GM19463 (cell line): ENCODE data around the gene GLB1L3.
A peak's percentile ranks its signal among the peaks of the same experiment; 100 is the strongest.

Experiments used
- ATAC-seq: cut with Tn5 transposase; IDR thresholded peaks from one replicate; pipeline ENCODE4 v1.9.1; 2021; ENCODE audit warnings: mild to moderate bottlenecking, moderate library complexity; ENCODE audit not compliant: unreplicated experiment

The GLB1L3 gene, protein sequence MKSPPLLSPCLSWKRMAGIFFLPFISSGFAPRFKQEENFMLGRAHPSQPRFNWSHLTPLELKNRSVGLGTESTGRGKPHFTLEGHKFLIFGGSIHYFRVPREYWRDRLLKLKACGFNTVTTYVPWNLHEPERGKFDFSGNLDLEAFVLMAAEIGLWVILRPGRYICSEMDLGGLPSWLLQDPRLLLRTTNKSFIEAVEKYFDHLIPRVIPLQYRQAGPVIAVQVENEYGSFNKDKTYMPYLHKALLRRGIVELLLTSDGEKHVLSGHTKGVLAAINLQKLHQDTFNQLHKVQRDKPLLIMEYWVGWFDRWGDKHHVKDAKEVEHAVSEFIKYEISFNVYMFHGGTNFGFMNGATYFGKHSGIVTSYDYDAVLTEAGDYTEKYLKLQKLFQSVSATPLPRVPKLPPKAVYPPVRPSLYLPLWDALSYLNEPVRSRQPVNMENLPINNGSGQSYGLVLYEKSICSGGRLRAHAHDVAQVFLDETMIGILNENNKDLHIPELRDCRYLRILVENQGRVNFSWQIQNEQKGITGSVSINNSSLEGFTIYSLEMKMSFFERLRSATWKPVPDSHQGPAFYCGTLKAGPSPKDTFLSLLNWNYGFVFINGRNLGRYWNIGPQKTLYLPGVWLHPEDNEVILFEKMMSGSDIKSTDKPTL

DNA sequence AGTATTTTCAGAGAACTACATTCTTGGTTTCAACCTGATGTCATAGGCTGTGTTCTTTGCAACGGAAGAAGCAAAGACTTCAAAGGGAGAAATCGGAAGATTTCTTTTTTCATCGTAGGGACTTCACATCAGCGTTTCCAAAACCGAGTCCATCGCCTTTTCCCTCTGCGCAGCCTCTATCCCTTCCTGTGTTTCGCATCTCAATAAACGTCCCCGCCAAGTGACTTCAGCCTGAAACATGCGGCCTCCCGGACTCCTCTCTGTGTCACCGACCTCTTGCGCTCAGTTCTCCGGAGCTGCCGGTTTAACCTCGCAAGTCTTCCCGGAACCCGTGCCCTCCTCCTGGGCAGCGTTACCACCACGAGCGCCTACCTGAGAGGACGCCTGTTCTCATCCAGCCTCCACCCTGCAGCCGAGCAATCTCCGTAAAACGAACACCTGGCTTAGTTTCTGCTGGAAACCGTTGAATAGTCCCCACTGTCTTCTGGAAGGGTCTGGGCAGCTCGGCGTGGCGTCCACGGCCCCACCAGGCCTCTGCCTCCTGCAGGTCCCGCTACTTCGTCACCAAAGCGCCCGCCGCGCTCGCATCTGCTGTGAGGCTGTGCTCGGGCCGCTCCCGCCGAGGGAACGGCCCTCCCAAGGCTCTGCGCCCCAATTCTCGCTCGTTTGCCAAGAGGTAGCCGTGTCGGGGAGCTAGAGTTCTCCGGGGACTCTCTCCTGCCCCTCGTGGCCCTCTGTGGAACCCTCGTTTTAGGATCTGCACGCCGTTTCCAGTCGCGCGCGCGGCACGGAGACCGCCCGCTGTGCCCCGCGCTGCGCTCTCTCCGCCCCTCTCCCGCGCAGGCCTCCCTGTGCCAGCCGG, at the start of gene GLB1L3:
Gene GLB1L3, plus strand, starts transcription at position 846 of the 862 bp plus-strand sequence. CDS start 362 bp downstream, outside the sequence.
- peak; percentile 72 for ATAC-seq

DNA sequence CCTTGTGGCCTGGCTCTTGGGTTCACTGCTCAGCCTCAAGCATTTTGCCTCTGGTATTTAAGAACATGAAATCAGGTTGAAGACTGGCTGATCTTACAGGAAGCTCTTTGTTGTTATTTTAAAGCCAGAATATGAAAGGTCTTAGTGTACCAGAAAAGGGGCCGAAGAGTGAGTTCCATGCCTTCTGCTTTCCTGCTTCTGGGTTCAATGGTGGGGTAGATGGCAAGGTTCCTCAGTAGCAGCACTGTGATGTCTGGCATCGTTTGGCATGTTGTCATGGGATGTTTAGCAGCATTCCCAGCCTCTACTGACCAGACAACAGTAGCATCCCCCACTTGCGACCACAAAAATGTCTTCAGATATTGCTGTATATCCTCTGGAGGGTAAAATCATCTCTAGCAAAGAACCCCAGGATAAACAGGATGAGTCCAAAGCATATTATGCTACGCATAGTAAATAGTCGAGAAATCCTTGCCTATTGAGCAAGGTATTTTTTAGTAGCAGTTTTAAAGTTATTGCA, 49.3 kb upstream of the GLB1L3 start:
- no peak for ATAC-seq

DNA sequence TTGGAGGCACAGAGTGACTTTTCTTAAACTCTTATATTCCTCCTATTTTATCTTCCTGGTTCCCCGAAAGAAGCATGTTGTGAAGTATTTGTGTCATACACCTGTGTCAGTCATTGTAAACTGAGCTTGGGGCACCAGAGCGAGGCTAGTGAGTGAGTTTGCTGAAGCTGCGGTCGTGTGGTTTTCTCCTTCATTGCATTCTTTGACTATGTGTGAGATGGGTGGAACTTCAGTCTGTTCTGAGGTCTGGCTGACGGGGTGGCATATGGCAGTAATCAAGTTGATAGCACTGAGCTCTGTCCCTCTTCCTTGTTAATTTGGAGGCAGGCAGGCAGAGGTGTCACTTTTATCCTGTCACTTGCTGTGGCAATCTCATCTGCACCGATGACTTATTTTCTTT, 47.6 kb upstream of the GLB1L3 start:
- peak; percentile 48 for ATAC-seq

DNA sequence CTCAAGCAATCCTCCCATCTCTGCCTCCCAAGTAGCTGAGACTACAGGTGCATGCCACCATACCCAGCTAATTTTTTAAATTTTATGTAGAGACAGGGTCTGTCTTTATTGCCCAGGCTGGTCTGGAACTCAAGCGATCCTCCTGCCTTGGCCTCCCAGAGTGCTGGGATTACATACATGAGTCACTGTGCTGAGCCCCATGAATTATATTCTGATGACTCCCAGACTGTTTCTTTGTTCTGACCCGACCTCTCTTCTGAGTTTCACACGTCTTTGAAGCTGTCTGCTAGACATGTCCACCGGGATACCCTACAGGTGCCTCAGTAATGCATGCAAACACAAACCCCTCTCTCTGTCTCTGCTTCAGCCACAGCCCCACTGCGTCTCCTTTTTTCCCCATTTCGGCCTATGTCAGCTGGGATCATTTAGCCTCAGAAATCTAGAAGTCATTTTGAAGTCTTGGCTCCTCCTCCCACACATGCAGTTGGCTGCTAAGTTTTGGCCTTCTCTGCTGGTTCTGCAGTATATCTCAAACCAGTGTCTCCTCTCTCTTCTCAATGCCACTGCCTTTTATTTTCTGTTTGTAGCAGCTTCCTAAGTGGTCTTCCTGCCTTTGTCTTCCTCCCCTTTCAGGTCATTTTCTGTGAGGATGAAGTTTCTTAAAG, 46.9 kb upstream of the GLB1L3 start:
- ATAC-seq, result no peak

DNA sequence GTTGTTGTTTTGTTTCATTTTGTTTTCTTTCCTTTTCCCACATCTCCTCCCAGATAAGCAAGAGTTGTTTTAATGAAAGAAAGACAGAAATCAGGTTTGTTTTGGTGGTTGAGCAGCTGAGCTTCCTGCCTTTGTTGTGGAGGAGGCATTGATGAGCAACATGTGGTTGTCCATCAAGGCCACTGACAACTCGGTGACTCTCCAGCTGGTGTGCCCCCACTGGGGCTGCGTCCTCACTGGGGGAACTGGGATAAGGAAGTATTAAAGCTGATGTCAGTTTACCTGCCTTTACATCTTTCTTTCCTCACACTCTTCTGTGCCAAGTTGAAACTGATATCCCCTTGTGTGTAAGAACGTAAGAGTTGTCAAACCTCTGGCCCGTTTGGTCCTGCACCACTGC, 45.8 kb upstream of the GLB1L3 start:
- no peak for ATAC-seq

DNA sequence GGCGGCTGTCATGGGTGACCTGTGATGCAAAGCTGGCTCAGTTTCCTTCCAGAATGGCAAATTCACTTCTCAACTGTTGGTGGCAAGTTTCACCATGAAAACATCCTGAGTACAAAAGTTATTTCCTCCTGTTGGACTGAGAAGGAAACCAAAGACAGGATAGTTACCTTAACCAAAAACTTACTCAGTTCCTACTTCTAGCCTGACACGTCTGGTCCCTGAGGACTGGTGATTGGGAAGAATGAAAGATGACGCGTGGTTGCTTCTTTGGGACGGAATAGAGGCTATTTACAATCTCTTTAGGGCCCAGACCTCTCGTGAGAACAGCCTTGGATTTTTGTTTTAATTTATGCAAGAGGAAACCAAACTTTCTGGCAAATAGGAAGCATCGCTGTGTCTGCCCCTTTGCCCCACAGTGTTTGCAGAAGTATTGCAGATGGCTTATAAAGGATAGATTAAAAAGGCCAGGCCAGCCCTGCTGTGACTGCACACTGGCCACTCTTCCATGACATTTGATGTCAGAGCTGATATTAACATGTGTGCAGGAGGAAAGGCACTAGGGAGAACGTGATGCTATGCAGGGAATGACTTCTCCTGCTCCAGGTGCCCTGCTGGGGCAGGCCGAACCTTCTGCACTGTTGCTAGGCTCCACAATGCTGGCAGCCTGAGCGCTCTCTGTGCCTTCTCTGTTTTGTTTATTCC, 44.1 kb upstream of the GLB1L3 start:
- no peak for ATAC-seq

DNA sequence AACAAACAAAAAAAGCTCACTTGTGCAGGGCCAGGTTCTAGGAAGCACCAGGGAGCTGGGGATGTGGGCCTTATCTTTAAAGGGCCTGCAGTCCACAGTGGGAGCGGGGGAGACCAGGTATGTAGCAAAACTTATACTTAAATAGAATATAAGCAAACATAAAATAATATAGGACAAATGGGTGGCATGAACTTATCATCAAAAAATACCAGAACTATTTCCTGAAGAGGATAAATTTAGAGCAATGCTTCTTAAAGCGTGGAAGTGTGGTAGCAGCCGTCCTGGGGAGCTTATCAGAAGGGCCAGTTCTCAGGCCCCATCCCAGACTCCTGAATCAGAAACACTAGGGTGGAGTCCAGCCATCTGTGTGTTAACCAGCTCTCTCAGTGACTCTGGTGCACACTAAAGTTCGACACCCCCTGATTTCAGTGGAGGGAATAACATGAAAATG, 42.4 kb upstream of the GLB1L3 start:
- no peak for ATAC-seq

DNA sequence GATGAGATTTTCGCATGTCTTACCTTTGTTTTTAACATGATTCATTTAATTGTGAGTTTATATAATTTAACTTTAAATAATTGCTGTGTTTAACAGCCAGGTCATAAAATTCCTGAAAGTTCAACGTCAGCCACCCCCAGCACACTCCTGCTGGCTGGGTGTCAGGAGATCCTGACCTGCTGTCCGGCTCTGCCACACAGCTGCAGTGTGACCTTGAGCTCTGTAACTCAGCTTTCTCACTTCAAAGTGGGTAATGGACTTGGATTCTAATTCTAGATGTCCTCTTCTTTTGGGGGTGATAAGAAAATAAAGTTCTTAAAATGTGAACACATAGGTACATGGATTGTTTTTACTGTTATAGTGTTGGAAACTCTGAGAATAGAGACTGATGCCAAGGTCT, 40.8 kb upstream of the GLB1L3 start:
- no peak for ATAC-seq

DNA sequence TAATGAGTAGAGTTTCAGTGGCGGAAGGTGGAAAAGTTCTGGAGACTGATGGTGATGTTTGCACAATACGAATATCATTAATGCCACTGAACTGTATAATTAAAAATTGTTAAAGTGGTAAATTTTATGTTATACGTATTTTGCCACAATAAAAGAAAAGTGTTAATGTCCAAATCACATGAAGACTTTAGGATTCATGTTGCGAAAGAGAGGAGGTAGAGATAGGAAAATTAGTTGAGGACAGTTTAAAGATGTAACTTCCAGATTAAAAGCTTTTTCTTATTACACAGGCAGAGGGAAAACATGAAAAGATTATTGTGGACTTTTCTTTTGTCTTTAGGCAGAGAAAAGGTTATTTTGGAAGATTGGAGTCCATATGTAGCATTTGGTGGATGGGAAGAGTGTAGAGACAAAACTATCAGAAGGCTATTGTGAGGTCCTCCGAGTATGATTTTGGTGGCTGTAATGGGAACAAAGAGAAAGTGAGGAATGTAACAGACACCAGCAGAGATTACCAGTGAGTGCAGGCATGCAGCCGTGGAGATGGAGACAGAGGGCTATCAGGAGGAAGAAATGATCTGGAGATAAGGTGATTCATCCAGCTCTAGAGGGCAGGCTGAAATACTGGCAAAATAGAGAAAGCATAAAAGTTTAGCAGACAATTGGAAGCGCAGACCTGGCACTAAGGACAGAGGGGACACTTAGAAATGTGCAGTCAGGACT, 39.2 kb upstream of the GLB1L3 start:
- ATAC-seq, result no peak

DNA sequence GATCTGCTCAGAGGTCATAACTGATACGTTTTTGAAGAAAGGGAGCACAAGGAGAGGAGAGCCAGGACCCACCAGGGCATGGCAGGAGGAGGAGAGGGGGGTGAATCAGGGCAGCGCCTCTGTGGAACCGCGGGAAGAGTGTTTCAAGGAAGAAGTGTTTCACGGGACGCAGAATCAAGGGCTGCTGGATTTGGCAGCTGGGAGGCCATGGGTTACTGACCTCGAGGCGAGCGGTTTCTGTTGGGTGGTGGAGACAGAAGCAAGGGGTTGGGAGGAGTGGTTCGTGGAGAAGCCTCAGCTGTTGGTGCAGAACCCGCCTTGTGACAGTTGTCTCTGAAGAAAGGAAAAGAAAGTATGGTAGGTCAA, 38.6 kb upstream of the GLB1L3 start:
- ATAC-seq, result no peak

DNA sequence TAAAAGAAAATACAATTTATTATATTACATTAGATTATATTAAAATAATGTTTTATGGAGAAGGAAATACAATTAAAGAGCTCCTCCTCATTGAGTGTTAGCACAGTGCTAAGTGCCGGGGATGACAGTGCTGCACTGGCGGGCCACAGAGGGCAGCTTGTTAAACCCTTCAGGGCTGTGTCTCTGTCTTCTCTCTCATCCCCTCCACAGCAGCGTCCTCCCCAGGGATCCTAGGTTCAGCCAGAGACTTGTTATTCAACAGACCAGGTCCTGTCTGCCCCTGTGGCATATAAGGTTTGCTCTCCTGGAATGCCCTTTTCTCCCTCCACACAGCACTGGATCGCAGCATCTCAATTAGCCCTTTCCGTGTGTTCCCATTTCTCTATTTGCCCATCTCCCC, 37.2 kb upstream of the GLB1L3 start:
- ATAC-seq, result no peak

DNA sequence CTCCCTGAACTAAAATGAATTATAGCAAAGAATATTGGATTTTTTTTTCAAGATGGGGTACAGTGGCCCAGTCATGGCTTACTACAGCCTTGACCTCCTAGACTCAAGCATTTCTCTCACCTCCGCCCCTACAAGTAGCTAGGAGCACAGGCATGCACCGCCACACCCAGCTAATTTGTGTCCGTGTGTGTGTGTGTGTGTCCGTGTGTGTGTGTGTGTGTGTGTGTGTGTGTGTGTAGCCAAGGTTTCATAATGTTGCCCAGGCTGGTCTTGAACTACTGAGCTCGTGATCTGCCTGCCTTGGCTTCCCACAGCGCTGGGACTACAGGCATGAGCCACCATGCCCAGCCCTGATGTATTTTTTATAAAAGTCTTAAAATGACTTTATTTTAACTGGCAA, 35.6 kb upstream of the GLB1L3 start:
- no peak for ATAC-seq

DNA sequence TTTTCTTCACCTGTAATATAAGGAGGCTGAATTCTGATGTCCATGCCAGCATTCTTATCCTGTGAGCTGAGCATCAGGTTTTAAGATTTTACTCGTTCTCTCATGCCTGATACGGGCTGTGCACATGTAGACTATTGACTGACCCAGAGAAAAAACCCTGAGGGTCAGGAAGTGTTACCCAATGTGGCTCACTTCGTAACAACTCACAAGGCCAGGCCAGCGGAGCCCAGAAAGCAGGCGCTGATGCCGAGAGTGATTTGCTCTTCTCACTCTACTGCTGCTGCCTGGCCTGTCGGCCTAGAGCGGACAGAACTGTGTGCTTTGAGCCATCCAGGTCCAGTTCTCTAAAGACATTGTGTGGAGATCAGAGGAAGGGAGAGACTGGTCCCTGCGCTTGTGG, 33.8 kb upstream of the GLB1L3 start:
- ATAC-seq, result no peak

DNA sequence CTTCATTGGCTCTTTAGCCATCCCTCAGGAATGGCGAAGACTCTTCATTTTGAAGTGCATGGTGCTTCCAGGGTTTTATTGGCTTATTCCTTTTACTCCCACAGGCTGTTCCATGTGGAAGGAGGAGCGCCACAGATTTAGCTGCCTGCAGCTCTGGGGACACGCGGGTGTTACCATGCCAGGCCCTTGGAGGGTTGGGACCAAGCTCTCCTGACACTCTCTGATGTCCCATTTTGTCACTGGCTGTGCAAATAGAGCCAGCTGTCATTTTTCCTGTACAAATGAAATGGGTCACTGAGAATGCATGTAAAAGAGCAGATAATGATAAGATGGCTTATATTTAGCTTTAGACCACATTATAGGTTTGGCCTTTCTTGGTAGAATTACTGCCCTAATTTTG, 32.3 kb upstream of the GLB1L3 start:
- ATAC-seq, result no peak

DNA sequence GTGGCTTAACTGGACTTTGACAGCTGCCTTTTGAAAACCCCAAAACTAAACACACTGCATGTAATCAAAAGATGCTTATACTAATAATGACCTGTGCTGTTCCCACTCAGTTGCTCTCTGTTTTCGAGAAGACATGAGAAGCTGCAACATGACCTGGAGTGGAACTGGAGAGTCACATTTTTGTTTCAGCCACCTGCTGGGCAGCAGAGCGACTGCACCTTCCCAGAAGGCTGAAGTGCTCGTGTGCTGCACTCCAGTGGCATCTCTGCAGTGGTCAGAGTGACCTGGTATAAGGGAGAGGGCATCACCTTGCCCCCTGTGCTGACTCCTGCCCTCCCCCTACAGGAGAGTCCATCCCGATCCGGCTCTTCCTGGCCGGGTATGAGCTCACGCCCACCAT, 31.6 kb upstream of the GLB1L3 start:
- ATAC-seq, result peak; percentile 82

DNA sequence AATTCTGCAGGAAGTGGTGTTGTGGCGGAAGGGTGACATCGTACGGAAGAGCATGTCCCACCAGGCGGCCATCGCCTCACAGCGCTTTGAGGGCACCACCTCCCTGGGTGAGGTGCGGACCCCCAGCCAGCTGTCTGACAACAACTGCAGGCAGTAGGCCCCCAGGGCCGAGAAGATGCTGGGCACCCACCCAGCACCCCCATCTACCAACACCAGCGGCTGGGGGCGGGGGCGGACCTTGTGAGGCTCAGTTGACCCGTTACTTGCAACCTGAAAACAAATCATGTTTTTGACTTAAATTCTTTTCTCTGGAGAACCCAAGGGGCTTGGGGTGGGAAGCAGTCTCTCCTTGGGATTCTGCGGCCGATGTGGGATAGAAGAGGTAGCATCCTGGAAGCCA, 30.7 kb upstream of the GLB1L3 start:
- no peak for ATAC-seq

DNA sequence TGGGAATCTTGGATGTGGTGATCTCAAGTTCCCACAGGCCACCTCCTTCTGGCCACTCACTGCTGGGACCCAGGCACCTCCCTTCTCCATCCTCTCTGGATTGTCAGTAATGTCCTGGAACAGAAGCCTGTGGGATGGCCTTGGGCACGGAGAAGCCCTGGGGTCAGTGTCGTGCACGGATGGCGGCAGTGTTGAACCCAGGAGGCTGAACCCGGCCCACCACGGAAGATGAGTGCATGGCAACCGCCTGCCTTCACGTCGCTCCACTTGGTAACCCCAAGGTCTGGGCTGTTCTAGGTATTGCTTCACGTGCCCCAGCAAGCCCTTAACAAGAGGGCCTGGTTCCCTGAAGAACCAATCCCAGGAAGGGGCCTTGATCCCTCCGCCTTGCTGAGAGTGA, 30.1 kb upstream of the GLB1L3 start:
- ATAC-seq, result no peak

DNA sequence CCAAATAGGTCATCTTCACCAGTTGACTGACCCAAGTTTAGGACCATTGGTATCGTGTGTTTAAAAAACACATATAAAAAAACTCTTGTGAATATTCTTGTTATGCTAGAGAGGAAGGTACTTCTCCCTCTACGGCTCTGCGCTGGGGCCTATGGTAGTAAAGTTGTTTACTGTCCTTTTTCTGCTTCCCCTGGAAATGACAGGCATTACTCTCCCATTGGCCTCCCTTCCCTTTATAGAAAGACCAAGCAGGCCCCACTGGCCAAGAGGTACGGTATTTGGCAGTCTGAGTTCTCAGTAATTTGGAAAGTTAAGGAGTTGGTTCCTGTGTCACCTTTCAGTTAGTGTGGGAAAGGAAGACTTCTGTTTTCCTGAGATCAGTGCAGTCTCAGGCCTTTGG, 29.5 kb upstream of the GLB1L3 start:
- no peak for ATAC-seq

DNA sequence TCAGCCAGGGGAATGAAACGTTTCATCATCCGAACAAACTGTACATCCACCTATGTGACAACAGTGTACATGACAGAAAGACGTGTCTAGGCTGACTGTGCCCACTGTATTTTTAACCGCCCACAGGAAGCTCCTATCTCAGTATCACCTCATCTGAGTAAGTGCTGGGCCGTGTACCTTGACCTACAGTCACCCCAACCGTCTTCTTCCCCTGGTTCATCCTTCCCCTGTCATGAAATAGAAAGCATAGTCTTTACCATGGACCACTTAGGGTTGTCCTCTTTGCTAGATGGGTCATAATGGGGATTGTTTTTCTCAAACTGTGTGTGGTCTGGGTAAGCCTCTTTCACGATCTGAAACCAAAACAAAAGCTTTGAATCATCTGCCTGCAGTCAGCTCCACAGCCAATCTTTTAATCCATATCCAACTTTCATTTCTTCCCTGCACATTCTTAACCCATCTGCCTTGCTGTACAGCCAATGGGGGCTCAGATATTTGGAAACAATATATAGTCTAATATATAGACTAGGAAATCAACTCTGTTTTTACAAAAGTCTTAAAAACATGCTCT, 27.2 kb upstream of the GLB1L3 start:
- ATAC-seq, result no peak
